GM12801 (cell line): Measurements from ENCODE around the gene SLC2A11.

ENCODE experiments used
- TF ChIP-seq, protein P1 (sequence below): IDR thresholded peaks from one replicate; pipeline ENCODE4 v1.5.1; 2011; ENCODE audit warnings: control low read depth; ENCODE audit not compliant: insufficient read length; ENCODE audit errors: extremely low read depth

Gene SLC2A11

DNA sequence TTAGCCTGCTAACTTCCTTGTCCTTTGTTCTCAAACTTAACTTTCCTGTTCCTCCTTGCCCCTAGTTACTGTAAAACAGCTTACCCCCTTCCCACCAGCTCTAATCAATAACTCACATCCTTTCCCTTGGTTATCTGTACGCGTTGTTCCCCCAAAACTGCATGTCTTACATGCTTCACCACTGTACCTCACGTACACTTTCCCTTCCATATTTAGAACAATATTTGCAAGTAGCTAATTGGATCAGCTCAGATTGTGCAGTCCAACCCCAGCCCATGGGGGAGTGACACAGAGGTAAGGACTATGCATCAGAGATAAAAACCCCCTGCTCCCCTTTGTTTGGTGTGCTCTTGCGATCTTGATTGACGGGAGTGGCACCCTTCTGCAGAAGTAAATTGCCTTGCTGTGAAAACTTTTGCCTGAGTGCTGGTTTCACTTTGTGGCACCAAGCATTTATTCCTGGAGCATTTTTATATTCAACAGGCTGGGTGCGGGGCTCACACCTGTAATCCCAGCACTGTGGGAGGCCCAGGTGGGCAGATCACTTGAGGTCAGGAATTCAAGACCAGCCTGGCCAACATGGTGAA lies 67.4 kb downstream of the SLC2A11 start:
- TF ChIP-seq, protein P1, sequence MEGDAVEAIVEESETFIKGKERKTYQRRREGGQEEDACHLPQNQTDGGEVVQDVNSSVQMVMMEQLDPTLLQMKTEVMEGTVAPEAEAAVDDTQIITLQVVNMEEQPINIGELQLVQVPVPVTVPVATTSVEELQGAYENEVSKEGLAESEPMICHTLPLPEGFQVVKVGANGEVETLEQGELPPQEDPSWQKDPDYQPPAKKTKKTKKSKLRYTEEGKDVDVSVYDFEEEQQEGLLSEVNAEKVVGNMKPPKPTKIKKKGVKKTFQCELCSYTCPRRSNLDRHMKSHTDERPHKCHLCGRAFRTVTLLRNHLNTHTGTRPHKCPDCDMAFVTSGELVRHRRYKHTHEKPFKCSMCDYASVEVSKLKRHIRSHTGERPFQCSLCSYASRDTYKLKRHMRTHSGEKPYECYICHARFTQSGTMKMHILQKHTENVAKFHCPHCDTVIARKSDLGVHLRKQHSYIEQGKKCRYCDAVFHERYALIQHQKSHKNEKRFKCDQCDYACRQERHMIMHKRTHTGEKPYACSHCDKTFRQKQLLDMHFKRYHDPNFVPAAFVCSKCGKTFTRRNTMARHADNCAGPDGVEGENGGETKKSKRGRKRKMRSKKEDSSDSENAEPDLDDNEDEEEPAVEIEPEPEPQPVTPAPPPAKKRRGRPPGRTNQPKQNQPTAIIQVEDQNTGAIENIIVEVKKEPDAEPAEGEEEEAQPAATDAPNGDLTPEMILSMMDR: no peak

DNA sequence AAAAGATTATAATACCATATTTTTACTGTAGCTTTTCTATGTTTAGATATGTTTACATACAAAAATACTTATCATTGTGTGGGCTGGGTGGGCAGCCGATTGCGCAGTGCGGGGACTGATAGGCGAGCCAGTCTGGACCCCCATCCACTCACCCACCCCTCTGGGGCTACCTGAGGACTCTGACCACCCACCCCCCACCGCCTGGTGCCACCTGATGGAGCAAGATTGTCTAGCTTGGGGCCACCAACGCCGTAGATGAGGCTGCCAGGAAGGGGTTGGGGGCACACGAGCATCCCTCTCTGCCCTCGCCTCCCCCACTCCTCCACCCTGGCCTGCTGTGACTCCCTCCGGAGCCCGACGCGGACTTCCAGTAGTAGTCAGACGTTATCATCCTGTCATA lies 68.9 kb downstream of the SLC2A11 start:
- TF ChIP-seq, protein P1: no peak
